ENCODE data around the gene ITPR1.

The ITPR1 gene

DNA sequence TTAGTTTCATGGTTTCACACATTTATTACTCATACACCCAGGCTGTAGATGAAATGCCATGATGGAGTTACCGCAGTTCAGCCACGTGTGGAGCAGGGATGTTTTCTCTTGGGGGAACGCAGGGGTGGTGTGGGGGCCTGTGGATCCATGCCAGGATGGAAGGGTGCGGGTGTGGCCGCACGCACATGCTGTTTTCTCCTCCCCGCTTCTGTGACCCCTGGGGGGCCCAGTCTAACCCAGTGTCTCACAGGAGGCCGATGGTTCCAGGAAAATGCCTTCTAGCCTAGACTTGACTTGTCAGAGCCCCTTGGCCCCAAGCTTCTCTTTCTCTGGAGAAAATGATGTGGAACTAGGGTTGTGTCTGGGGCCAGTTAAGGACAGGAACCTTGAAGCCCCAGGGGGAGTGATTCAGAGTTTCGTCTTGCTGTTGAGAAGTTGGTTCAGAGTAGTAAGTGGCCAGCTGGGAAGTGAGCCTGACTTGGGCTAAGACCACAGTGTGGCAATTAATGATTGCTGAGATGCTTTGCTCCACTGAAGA lies 245.7 kb downstream of the ITPR1 start:
- in situ Hi-C loops (cut with MboI; ENCODE audit: low pct_unique_long_range_greater_than_20kb, low sequenced_read_pairs, unreplicated experiment): no loop called here

DNA sequence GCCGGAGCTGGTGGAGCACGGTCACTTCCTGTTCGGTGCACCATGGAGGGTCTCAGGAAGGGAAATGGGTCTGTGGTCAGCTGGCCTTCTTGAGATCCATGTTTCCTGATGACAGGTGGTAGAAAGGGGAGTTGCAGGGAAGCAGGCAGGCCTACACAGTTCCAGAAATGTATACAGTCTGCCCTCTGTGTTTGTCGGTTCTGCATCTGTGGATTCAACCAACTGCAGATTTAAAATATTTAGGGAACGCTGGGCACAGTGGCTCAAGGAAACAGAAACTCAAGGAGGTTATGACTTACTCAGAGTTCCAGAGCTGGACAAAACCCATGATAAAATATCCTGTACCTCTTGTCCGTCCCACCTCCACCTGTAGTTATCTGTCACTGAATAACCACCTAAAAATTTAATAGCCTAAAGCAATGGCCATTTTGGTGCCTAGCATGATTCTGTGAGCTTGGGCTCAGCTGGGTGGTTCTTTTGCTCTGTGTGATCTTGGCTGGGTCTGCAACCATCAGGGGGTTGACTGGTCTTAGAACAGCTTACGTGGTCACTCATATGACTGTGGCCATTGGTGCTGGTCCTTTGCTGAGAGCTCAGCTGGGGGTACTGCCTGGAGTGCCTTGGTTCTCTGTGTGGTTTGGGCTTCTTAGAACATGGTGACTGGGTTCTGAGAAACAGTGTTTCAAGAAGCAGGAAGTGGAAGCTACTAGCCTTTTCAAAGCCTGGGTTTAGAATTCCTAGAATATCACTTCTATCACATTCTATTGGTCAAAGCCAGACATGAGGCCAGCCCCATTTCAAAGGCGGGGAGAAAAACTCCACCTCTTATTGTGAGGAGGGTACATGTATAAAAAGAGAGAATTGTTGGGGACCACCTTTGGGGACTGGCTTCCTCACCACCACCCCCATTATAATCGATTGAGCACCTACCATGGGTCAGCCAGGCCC lies 246.4 kb downstream of the ITPR1 start:
- TF ChIP-seq, protein P1, sequence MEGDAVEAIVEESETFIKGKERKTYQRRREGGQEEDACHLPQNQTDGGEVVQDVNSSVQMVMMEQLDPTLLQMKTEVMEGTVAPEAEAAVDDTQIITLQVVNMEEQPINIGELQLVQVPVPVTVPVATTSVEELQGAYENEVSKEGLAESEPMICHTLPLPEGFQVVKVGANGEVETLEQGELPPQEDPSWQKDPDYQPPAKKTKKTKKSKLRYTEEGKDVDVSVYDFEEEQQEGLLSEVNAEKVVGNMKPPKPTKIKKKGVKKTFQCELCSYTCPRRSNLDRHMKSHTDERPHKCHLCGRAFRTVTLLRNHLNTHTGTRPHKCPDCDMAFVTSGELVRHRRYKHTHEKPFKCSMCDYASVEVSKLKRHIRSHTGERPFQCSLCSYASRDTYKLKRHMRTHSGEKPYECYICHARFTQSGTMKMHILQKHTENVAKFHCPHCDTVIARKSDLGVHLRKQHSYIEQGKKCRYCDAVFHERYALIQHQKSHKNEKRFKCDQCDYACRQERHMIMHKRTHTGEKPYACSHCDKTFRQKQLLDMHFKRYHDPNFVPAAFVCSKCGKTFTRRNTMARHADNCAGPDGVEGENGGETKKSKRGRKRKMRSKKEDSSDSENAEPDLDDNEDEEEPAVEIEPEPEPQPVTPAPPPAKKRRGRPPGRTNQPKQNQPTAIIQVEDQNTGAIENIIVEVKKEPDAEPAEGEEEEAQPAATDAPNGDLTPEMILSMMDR (IDR thresholded peaks at IDR 0.05; ENCODE audit: extremely low read depth, insufficient read depth, missing control alignments): no peak
- DNase-seq (ENCODE audit: low spot score): no peak
- in situ Hi-C loops (cut with MboI; ENCODE audit: low pct_unique_long_range_greater_than_20kb, low sequenced_read_pairs, unreplicated experiment): no loop called here

More for the DNA sequence above, 245.7 kb downstream of the ITPR1 start:
- DNase-seq (ENCODE audit: low spot score): no peak
- TF ChIP-seq, protein P1 (IDR thresholded peaks at IDR 0.05; ENCODE audit: extremely low read depth, insufficient read depth, missing control alignments): no peak

DNA sequence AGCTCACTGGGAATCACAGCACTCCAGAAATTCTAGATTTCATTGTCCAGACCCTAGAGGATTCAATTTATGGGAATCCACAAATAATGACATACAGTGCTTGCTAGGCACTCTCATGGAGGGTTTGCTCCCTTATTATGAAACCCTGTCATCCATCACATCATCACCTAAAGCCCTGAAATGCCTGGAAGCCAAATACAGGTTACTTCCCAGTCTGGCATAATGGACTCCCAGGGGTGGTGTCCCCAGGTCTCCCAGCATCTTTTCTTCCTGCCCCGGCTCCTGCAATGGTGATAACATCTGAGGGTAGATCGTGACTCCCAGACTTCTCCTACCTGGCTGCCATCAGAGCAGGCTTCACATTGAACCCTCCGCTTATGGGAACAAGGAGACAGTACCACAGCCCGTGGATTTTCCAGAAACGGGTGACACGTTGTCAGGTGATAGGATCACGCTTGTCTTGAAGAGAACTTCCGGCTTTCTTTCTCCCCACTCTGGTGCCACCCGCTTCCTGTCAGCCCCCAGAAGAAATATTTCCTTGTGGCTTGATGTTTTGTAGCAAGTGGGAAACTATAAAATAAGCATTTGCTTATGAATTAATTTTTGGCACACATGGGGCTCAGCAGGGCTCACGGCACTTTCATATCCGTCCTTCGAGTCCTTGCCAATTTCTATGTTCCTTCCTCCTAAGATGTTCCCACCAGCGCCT lies 247.4 kb downstream of the ITPR1 start:
- TF ChIP-seq, protein P1 (IDR thresholded peaks at IDR 0.05; ENCODE audit: extremely low read depth, insufficient read depth, missing control alignments): no peak
- DNase-seq (ENCODE audit: low spot score): no peak
- in situ Hi-C loops (cut with MboI; ENCODE audit: low pct_unique_long_range_greater_than_20kb, low sequenced_read_pairs, unreplicated experiment): no loop called here

DNA sequence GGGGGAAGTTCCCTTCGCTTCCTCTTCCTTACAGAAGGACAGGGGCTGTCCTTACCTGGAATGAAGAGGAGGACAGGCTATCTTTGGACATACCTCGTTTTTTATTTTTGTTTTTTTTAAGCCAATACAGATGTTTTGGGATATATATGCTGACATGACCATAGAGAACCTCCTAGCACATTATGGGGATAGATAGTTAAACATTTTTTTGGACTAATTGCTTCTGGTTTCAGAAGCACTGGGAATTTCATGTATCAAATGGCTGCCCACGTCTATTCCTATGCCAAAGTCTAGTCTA lies 247.9 kb downstream of the ITPR1 start:
- DNase-seq (ENCODE audit: low spot score): no peak
- TF ChIP-seq, protein P1 (IDR thresholded peaks at IDR 0.05; ENCODE audit: extremely low read depth, insufficient read depth, missing control alignments): no peak
- in situ Hi-C loops (cut with MboI; ENCODE audit: low pct_unique_long_range_greater_than_20kb, low sequenced_read_pairs, unreplicated experiment): no loop called here

DNA sequence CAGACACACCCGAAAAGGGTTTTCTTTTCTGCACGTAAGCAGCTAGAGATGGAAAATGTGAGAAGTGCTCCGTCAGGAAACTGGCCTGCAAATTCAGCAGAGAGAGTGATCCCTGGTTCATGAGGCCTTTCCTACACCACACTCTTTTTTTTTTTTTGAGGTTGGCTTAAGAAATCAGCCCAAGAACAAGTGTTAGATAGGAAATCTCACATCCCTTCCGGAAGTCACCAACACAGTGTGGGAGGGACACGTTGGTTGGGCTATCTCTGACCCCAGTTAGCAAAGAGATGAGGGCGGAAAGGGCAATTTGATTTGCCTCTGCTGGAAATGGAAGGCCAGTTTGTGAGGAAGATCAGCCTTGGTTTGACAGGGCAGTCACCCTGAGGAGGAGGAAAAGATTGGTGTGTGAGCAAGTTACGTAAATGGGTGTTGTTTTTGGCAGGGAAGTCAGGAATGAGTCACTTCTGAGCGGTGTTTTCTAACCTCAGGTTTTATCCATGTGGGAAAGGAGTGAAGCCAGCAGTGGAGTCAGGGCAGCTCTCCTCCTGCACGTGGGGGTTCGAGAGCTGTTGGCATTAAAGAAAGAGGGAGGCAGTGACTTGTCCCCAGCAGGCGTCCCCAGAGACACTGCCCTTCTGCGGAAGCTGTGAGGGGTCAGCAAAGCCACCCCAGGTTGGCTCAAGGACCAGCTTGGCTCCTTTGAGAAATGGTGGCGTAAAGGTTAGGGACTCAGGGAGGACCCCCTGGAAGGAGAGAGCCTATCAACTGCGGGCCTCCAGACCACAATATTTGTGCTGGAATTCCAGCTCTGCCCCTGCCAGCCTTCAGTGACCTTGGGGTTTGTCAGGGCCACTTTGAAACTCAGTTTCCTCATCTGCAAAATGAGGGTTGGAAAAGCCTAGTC lies 248.5 kb downstream of the ITPR1 start:
- TF ChIP-seq, protein P1 (IDR thresholded peaks at IDR 0.05; ENCODE audit: extremely low read depth, insufficient read depth, missing control alignments): no peak
- in situ Hi-C loops (cut with MboI; ENCODE audit: low pct_unique_long_range_greater_than_20kb, low sequenced_read_pairs, unreplicated experiment): no loop called here
- DNase-seq (ENCODE audit: low spot score): no peak

DNA sequence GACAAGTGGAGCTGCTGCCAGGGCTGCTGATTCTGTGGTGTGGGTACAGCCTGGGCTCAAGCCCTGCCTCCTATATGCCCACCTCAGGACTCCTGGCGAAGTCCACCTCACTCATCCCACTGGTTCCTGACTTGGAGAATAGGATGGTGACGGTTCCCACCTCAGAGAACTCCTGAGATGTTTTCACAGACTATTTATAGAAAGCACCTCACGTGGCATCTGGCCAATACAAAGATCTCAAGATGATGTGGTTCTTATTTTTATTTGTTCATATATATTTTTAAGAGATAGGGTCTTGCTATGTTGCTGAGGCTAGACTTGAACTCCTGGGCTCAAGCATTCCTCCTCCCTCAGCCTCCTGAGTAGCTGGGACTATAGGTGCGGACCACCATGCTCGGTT lies 249.2 kb downstream of the ITPR1 start:
- TF ChIP-seq, protein P1 (IDR thresholded peaks at IDR 0.05; ENCODE audit: extremely low read depth, insufficient read depth, missing control alignments): no peak
- in situ Hi-C loops (cut with MboI; ENCODE audit: low pct_unique_long_range_greater_than_20kb, low sequenced_read_pairs, unreplicated experiment): no loop called here
- no peak for DNase-seq (ENCODE audit: low spot score)
